NCI-H526 (cell line): ENCODE measurements around the gene LRP1-AS.

ENCODE experiments used
- DNase-seq, 2 experiments: peaks; one replicate each; lab custom pipeline; 2025; lab: John Stamatoyannopoulos, UW

The LRP1-AS gene

GRCh38 chr12:57180321-57180989 is 33.0 kb upstream of the LRP1-AS start:
- no peak for DNase-seq

- no peak for DNase-seq
These were observed 32.1 kb upstream of the LRP1-AS start for GRCh38 chr12:57179331-57180086.

- DNase-seq: no peak
These were observed 30.8 kb upstream of the LRP1-AS start for GRCh38 chr12:57178213-57178612.

- no peak for DNase-seq
These were observed 29.9 kb upstream of the LRP1-AS start for GRCh38 chr12:57177354-57177753.

- no peak for DNase-seq
These were observed 29.4 kb upstream of the LRP1-AS start for GRCh38 chr12:57176846-57177245.

GRCh38 chr12:57176139-57176477 is 28.7 kb upstream of the LRP1-AS start:
- no peak for DNase-seq

- peak; percentile 80 to 89 for DNase-seq
These were observed 28.2 kb upstream of the LRP1-AS start for GRCh38 chr12:57175428-57176138.

GRCh38 chr12:57173683-57174082 is 26.3 kb upstream of the LRP1-AS start:
- DNase-seq: no peak

GRCh38 chr12:57173089-57173488 is 25.7 kb upstream of the LRP1-AS start:
- DNase-seq: peak in 1 of 2 experiments; percentile 62

- DNase-seq: no peak
These were observed 24.2 kb upstream of the LRP1-AS start for GRCh38 chr12:57171668-57172067.

GRCh38 chr12:57170927-57171326 is 23.5 kb upstream of the LRP1-AS start:
- DNase-seq: no peak

- no peak for DNase-seq
These were observed 23.0 kb upstream of the LRP1-AS start for GRCh38 chr12:57170408-57170807.

- DNase-seq: no peak
These were observed 22.6 kb upstream of the LRP1-AS start for GRCh38 chr12:57169969-57170368.

GRCh38 chr12:57169046-57169795 is 21.8 kb upstream of the LRP1-AS start:
- DNase-seq: no peak

GRCh38 chr12:57168058-57168457 is 20.6 kb upstream of the LRP1-AS start:
- no peak for DNase-seq

GRCh38 chr12:57166971-57167371 is 19.6 kb upstream of the LRP1-AS start:
- DNase-seq: no peak

- no peak for DNase-seq
These were observed 18.3 kb upstream of the LRP1-AS start for GRCh38 chr12:57165741-57166140.

- DNase-seq: no peak
These were observed 17.7 kb upstream of the LRP1-AS start for GRCh38 chr12:57164966-57165625.

GRCh38 chr12:57164454-57164853 is 17.0 kb upstream of the LRP1-AS start:
- DNase-seq: no peak

- no peak for DNase-seq
These were observed 15.2 kb upstream of the LRP1-AS start for GRCh38 chr12:57162553-57163125.

GRCh38 chr12:57161491-57161890 is 14.1 kb upstream of the LRP1-AS start:
- DNase-seq: no peak
